Measurements from ENCODE around the gene REV1. TPM values are rescaled to one million over a fixed set of nuclear protein-coding genes. Genes with fewer than 3 reads are reported as not detected.
"Not testable (repeated sequence)": the region's sequence is repeated elsewhere in the genome, so short reads cannot be mapped to it uniquely, and the experiment has no call there.

REV1 gene
- polyA plus RNA-seq, result 10 to 100 TPM in 2 of 3 donors, 1 to 10 TPM in 1; 5.9 to 18.5 (median 11.8) TPM

DNA sequence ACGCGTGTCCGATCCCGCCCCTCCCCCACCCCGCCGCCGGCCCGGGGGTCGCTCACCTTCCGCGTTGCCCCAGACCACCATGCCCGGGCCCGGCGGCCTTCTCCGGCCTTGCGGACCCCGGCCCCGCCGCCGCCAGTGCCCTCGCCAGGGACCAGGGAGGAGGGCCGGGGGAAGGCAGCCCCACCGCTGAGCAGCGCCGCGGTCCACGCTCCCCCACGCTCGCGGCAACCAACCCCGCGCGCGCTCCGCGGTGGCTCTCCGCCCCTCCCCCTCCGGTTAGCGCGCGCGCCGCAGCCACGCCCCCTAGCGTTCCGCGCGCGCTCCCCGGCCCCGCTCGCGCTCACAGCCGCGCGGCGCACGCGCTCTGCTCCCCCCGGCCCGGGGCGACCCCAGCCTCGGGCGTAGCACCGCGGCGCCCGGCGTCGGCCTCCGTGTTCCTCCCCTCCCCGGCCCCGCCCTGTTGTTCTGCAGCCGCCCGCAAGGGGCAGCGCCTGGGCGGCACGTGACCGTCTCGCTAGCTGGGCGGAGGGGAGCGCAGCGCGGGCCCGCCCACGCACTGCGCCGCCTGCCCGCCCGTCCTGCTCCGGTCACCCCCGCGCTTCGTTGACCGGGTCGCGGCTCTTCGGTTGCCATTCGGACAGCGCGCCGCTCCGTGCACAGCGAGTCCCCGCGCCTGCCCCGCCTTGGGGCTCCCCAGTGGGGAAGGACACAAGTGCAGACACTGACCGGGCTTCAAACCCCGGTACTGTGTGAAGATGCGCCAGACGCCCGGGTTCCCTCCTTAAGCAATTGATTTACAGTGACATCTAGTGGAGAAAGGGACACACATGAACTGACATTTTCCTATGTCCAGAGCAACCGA lies at the start of gene REV1:
REV1 (minus strand) TSS at position 257 of the 862 bp plus-strand sequence. CDS start 25,042 bp downstream, outside the sequence.
- WGBS, 3 donors, result 0 to 1% (median 0%) methylated on average over 22 to 108 of the region's 113 CpGs

DNA sequence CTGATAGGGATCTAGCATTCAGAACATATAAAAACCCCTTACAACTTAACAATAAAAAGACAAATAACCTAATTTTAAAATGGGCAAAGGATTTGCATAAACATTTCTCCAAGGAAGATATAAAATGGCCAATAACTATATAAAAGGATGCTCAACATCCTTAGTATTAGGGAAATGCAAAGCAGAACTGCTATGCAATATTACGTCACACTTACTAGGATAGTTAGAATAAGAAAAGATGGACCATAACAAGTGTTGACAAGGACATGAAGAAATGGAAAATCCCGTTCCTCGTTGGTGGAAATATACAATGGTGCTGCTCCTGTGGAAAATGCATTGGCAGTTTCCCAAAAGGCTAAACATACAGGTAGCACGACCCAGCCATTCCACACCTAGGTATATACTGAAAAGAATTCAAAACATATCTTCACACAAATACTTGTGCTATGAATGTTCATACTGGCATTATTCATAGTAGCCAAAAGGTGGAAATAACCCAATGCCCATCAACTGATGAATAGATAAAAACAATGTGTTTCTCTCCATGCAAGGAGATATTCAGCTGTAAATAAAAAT lies 48.2 kb upstream of the REV1 start:
- 77 to 89% (median 87%) methylated on average over 4 of the region's 4 CpGs for whole genome bisulfite sequencing, 3 donors
- no peak overlapping the region for H3K27ac ChIP-seq (ENCODE audit: low read depth, low read length)

More for the DNA sequence above, at the start of gene REV1:
- H3K27ac ChIP-seq (ENCODE audit: low read depth, low read length), result peak within 1 kb of the TSS; percentile 96

DNA sequence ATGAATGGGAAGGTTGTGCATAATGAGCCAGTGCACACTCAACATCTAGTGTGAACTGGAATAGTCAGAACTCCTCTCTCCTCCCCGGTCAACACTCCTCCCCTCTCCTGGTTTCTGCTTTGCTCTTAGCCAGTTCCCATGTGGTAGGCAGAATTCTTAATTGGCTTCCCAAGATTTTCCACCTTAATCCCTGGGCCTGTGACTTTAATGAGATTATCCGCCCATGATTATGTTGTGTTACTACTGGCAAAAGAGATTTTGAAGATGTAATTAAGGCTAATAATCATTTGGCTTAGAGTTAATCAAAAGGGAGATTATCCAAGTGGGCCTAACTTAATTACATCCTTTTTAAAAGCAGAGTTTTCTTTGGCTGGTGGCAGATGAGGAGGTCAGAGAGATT lies 34.2 kb upstream of the REV1 start:
- no peak overlapping the region for H3K27ac ChIP-seq (ENCODE audit: low read depth, low read length)
- 91 to 95% (median 94%) methylated on average over 2 of the region's 2 CpGs for WGBS, 3 donors

DNA sequence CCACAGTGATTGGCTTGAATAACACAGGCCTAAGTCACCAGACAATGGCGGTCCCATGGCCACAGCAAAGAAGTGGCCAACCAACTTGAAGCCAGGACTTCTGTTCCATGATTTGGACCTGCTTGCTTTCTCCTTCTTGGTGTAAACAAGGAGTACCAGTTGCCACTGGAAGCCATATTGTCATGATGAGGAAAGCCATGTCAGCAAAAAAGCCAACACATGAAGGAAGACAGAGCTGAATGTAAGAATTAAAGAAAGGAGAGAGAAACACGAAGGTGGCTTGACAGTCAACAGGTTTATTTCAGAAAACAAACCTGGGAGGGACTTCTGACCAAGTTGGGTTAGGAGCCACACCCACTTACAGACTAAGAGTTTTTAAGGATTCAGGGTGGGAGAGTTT lies 32.3 kb upstream of the REV1 start:
- no peak overlapping the region for H3K27ac ChIP-seq (ENCODE audit: low read depth, low read length)
- WGBS, 3 donors, result 86 to 92% (median 88%) methylated on average over 2 of the region's 2 CpGs

DNA sequence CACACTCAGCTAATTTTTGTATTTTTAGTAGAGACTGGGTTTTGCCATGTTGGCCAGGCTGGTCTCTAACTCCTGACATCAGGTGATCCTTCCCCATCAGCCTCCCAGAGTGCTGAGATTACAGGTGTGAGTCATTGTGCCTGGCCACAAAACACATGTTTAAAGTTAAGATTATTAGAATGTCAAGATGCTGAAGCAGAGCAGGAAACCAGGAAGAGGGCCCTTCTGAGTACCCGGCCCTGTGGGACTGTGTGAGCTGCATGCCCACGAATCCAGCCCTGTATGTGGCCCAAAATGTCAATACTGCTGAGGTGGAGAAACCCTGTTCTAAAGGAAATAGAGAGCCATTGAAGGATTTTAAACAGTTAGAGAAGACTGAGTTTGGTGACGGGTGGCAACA lies 31.0 kb upstream of the REV1 start:
- no peak overlapping the region for H3K27ac ChIP-seq (ENCODE audit: low read depth, low read length)
- 71 to 84% (median 80%) methylated on average over 3 of the region's 3 CpGs for WGBS, 3 donors

DNA sequence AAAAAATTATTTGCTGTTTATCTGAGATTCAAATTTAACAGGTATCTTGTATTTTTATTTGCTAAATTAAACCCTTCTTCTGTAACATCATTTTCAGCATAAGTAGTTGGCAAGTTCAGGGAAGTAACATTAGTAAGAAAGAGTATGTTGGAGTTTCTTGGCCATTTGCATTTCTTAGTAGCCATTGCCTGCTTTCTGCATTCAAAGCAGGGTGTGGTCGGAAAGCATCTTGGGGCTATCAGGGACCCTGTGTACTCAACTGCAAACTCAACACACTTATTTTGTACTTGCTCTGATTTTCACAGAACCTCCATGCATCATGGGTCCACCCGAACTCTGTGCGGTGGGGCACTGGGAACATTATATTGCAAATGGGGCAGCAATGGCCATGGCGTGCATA lies 30.4 kb upstream of the REV1 start:
- H3K27ac ChIP-seq (ENCODE audit: low read depth, low read length), result no peak overlapping the region
- 84 to 96% (median 95%) methylated on average over 4 of the region's 4 CpGs for WGBS, 3 donors

DNA sequence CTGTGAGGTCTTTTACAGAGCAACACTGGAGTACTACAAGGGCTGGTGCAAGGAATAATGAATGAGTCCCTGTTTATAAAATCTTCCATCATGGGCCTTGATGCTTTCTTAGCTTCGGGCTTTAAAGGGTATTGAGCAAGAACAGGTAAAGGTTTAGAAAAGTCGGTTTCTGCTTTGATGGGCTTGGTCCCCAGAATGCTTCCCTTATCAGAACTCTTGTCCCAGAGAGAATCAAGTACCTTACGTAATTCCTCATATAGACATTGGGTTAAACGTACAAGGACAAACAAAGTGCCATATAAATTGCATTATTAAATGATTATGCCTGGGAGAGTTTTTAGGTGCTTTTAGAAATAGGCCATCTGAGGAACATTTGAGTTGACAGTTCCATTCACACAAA lies 24.5 kb upstream of the REV1 start:
- 75 to 89% (median 79%) methylated on average over 4 of the region's 4 CpGs for WGBS, 3 donors
- H3K27ac ChIP-seq (ENCODE audit: low read depth, low read length), result no peak overlapping the region

DNA sequence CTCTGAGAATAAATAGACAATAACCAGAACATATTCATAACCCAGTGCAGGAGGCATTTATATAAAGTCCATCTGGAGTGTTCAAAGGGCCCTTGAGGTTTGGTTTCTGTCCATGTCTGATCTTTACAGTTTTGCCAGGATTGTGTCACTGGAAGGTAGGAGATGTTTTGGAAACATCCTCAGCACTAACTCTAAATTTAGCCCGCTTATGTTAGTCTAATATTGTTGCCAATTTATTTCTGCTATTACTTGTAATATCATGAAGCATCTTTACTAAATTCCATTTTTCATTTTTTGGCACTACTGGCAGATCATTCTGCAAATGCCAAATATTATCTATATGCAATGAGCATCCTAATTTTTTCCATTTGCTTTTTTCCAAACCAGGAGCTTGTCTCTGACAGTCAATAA lies 22.4 kb upstream of the REV1 start:
- H3K27ac ChIP-seq (ENCODE audit: low read depth, low read length), result no peak overlapping the region
- WGBS, 3 donors, result 53 to 92% (median 63%) methylated on average over 1 of the region's 1 CpG

DNA sequence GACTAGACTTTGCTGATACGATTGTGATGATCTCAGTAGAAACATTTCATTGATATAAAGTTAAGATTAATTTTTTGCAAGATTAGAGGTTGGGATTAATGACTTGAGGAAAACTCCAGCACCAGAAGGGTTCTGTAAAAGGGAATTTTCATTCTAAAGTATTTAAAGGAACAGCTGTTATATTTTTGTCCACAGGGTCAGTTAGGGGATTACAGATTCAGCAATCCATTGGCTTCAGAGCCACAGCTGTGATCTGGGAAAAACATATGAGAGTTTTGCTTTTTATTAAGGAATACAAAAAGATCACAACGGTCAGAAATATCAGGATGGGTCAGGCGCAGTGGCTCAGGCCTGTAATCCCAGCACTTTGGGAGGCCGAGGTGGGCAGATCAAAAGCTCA lies 19.6 kb upstream of the REV1 start:
- WGBS, 3 donors, result 79 to 91% (median 84%) methylated on average over 4 of the region's 4 CpGs
- H3K27ac ChIP-seq (ENCODE audit: low read depth, low read length), result no peak overlapping the region

DNA sequence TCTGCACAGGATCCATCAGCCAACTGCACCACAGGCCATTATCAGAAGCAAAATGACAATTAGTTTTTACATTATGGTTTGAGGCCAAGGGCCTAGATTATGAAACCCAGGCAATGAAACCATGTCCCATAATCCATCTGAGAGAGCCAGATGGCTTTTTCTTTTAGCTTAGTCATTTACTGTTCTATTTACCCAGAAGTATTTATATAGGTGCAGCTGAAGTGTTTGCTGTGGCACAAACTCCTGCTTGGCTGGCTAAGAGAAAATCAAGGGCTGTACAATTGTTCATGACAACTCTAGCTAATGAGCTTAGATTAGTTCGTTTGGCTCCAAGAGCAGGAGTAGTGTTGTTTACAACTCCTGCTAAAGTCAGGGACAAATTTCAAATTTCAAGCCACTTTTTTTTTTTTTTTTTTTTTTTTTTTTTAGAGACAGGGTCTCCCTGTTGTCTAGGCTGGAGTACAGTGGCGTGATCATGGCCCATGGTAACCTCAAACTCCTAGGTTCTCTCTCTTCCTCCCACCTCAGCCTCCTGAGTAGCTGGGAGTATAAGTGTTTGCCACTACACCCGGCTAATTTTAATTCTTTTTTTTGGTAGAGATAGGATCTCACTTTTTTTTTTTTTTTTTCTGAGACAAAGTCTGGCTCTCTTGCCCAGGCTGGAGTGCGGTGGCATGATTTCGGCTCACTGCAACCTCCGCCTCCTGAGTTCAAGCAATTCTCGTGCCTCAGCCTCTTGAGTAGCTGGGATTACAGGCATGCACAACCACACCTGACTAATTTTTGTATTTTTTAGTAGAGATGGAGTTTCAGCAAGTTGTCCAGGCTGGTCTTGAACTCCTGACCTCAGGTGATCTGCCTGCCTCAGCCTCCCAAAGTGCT lies 18.4 kb upstream of the REV1 start:
- no peak overlapping the region for H3K27ac ChIP-seq (ENCODE audit: low read depth, low read length)
- 85 to 96% (median 94%) methylated on average over 7 of the region's 7 CpGs for WGBS, 3 donors

DNA sequence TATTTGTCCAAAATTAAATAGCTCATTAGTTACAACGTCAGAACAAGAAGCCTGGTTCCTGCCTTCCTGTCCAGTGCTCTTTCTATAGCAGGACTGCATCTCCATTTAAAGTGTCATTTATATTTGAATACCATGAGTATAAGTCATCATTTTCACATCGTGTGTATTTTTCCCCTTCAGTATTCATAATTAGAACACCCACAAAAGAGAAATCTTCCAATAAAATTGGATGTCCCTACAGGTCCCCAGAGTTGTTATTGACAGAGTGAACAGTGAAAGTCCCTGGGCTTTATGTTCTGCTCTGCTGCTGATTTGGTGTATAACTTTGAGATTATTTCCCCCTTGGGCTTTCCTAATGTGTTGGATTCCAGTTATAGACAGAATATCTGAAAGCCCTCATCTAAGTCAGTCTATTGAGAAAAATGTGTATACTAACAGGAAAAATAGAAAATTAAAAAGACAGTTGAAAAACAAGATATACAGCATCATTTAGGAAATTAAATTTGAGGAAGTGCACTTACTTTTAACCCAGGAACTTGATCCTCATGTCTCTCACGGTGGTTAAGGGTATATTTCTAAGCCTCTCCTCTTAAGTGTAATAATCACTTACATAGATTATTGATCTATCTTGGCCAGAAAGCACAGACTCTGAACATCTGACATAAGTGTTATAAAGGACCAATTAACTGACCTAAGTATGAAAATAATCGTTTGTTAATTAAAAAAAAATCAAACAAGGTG lies 15.2 kb upstream of the REV1 start:
- no peak overlapping the region for H3K27ac ChIP-seq (ENCODE audit: low read depth, low read length)
- WGBS, 3 donors, result 40 to 51% (median 43%) methylated on average over 4 of the region's 4 CpGs

DNA sequence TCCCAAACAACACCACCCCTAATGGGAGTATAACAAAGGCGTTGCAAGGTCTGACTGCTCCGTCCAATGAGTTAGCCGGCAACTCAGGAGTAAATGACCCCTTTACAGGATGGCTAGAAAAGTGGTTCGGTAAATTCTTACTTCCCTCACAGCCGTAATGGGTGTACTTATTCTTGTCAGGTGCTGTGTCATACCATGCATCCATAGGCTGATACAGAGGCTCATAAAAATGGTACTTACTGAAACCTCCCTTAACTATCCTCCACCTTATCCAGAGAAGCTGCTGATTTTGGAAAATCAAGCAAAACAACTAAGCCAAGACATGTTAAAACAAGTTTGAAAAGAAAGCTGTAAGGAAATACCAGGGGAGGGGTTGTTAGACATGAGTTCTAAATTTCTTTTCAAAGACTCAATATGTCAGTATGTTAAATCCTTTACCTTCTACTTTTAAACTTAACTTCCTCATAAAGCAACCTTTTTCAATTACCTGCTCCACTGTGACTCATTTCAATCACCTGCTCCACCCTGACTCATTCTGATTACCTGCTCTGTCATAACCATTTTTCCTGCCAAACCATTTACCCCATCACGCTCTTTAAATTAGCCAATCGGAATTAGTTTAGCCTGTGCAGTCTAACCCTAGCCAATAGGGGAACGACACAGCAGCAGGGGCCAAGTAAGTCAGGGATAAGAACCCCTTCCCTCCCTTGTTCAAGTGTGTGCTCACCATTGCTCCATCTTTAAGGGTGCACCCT lies 14.0 kb upstream of the REV1 start:
- WGBS, 3 donors, result 88 to 89% (median 89%) methylated on average over 8 of the region's 8 CpGs
- H3K27ac ChIP-seq (ENCODE audit: low read depth, low read length), result not testable (repeated sequence)

DNA sequence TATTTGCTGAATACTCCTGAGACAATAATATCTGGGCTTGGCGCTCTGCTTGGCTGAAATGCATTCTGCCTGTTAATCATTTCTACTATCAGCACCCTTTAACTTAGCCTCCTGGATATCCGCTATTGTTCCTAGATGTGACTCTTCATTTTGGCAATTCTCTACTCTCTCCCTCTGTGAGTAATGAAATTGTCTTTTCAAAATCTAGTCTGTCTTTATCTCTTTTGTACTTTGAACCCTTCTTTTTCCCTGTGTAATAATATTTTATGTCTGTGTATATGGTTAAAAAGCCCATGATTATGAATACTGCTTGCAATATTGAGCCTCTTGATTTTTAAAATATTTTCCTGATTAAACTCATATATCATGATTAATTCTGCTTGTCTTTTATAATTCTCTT lies 6.2 kb upstream of the REV1 start:
- H3K27ac ChIP-seq (ENCODE audit: low read depth, low read length), result no peak overlapping the region
- WGBS, 3 donors, result 64 to 76% (median 70%) methylated on average over 2 of the region's 2 CpGs

DNA sequence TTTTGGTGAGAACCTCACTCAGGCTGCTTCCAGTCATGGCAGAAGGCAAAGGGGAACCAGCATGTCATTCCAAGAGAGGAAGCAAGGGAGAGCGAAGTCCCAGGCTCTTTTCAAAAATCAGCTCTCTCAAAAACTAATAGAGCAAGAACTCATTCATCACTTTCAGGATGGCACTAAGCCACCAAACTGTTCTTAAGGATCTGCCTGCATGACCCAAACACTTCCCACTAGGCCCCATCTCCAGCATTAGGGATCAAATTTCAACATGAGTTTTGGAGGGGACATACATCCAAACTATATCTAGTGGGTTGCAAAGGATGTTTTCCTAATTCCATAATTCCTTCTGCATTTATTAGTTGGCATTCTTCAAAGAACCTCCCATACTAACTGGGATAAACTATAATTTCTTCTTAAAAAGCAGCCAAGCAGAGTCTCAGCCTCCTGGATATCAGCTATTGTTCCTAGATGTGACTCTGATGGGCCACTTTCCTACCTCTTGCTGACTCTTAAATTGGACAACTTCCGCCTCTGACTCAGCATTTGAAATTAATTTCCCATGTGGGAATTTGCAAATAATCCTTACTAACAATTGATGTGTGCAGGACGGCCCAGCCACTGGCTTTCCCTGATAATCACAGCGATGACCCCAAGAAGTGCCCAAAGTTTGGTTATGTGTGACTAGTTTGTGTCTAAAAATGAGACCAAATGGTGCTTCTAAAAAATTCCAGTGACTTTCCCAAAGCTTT lies 5.5 kb upstream of the REV1 start:
- 78 to 91% (median 82%) methylated on average over 4 of the region's 4 CpGs for WGBS, 3 donors

DNA sequence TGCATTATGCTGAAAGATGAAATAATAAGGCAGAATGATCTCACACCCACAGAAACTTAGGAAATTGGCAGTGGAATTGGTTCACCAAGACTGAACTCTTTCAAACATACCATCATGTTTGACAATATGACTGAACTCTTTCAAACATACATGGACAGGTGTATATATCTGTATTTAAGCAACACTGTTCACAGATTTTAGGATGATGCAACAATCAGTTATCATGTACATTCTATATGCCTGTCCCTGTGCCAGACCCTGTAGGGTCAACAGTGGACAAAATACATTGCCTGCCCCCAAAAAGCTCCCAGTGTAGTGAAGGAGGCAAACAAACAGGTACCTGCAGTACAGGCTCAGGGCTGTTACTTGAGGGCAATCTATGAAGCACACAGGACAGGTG lies 2.9 kb upstream of the REV1 start:
- no peak overlapping the region for H3K27ac ChIP-seq (ENCODE audit: low read depth, low read length)

More for the DNA sequence above, 5.5 kb upstream of the REV1 start:
- H3K27ac ChIP-seq (ENCODE audit: low read depth, low read length), result no peak overlapping the region

DNA sequence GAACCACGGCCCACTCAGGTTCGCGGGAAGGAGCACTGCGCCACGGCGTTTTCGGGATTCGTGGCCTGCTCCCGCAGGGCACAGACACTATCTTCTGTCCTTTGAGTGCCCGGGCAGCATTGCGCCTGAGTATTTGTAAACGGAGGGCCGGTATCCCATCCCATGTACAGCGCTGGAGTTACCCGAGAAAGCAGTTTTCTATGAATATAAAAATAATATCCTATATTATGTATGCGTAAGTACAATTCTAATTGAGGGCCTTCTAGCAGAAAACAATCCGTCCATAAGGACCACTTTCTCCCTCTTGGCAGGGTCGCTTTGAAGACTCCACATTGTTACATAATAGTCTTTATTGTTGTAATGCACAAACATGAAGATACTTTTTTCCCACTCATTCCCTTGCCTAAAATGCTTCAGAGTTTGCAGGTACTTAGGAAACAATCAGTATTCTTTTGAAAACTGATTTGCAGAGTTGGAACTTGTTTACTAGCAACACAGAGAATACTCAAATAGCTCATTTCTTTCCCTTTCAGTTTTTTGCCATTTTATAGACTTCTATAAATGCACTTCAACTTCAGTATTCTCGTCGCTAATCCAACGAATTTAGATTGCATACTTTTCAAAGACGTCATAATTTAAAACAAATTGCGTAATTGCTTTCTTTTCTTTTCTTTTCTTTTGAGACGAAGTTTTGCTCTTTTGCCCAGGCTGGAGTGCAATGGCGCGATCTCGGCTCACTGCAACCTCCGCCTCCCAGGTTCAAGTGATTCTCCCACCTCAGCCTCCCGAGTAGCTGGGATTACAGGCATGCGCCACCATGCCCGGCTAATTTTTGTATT lies 1.0 kb upstream of the REV1 start:
- 34 to 35% (median 34%) methylated on average over 31 of the region's 31 CpGs for WGBS, 3 donors
- no peak overlapping the region for H3K27ac ChIP-seq (ENCODE audit: low read depth, low read length)

Data from adipose tissue (tissue), 3 donors.